Central memory CD8-positive, alpha-beta T cell (primary cell): ENCODE measurements around the gene CD109.
"Not testable (repeated sequence)": the region's sequence is repeated elsewhere in the genome, so short reads cannot be mapped to it uniquely, and the experiment has no call there.

ENCODE experiments used
- ATAC-seq: fragments of 150-1000 bp; cut with Tn5 transposase; replicated peaks from 2 replicates; pipeline ENCODE4 v1.10.0; 2022; ENCODE audit warnings: mild to moderate bottlenecking, moderate FRiP score, moderate number of reproducible peaks; ENCODE audit not compliant: poor library complexity, severe bottlenecking; ENCODE audit errors: extremely low read depth
- DNase-seq, 2 donors: peaks; one replicate each; pipeline ENCODE4 v3.0.0; 2021; ENCODE audit warnings: low spot score in 2 of 2
- H3K27ac Mint-ChIP-seq: one replicate; pipeline ENCODE4 v1.8.0; 2022; ENCODE audit warnings: low read depth, mild to moderate bottlenecking, moderate library complexity, mixed read lengths
- H3K27me3 Mint-ChIP-seq: one replicate; pipeline ENCODE4 v1.8.0; 2022; ENCODE audit warnings: mixed read lengths
- H3K36me3 Mint-ChIP-seq: one replicate; pipeline ENCODE4 v1.8.0; 2022; ENCODE audit warnings: mild to moderate bottlenecking, moderate library complexity, mixed read lengths; ENCODE audit not compliant: insufficient read depth
- H3K4me1 Mint-ChIP-seq: one replicate; pipeline ENCODE4 v1.8.0; 2022; ENCODE audit warnings: mixed read lengths
- H3K4me3 Mint-ChIP-seq: one replicate; pipeline ENCODE4 v1.8.0; 2022; ENCODE audit warnings: mild to moderate bottlenecking, moderate library complexity, mixed read lengths
- H3K9me3 Mint-ChIP-seq: one replicate; pipeline ENCODE4 v1.8.0; 2022; ENCODE audit warnings: mixed read lengths

Gene CD109

GRCh38 chr6:73784726-73785505, 88.9 kb downstream of the CD109 start:
- Mint-ChIP-seq H3K36me3 (no peaks in the 10 kb centered on the region), H3K4me1 (no peaks in the 10 kb centered on the region), H3K9me3 (no peaks in the 10 kb centered on the region), H3K27ac (no peak overlapping the region), H3K4me3 (no peak overlapping the region), H3K27me3 (no peaks in the 10 kb centered on the region)
- DNase-seq (no peak), ATAC-seq (no peak)

DNA sequence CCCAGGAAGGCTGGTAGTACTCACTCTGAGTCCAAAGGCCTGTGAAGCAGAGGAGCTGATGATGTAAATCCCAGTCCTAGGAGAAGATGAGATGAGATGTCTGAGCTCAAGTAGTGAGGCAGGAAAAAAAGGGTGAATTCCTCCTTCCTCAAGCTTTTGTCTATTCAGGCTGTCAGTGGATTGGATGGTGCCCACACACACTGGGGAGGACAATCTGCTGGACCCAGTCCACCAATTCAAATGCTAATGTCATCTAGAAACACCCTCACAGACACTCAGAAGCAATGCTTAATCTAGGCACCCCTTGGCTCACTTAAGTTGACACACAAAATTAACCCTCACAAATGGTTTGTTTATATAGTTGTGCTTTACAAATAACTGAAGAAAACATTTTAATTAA, 94.6 kb downstream of the CD109 start:
- Mint-ChIP-seq H3K27ac (no peak overlapping the region), H3K27me3 (no peaks in the 10 kb centered on the region), H3K4me1 (no peaks in the 10 kb centered on the region), H3K9me3 (no peaks in the 10 kb centered on the region), H3K4me3 (no peak overlapping the region), H3K36me3 (no peaks in the 10 kb centered on the region)
- ATAC-seq (no peak), DNase-seq (no peak)

GRCh38 chr6:73791336-73791735, 95.3 kb downstream of the CD109 start:
- Mint-ChIP-seq H3K4me3 (no peak overlapping the region), H3K27me3 (no peaks in the 10 kb centered on the region), H3K4me1 (no peaks in the 10 kb centered on the region)

DNA sequence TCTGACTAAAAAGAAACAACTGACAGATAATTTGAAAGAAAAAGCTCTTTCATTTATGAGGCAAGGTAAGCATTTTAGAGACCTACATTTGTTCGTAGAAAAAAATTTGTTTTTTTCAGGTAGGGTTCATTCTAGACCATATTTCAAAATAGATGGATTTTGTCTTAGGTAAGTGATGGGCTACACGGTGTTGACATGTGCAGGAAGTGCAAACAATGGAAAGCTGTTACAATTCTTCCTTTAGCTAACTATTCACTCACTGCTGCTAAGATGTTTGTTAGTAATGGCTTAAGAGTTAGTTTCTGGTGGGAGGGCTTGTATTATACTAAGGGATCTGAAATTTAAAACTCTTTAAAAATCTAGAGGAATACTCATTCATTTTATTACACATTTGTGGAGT, 96.7 kb downstream of the CD109 start:
- DNase-seq (no peak), ATAC-seq (no peak)
- Mint-ChIP-seq H3K36me3 (no peaks in the 10 kb centered on the region), H3K4me1 (no peaks in the 10 kb centered on the region), H3K27ac (no peak overlapping the region), H3K4me3 (no peak overlapping the region), H3K9me3 (no peaks in the 10 kb centered on the region), H3K27me3 (no peaks in the 10 kb centered on the region)

More at GRCh38 chr6:73791336-73791735, 95.3 kb downstream of the CD109 start:
- Mint-ChIP-seq H3K36me3 (no peaks in the 10 kb centered on the region), H3K9me3 (no peaks in the 10 kb centered on the region), H3K27ac (no peak overlapping the region)
- no peak for ATAC-seq
- DNase-seq, result no peak

DNA sequence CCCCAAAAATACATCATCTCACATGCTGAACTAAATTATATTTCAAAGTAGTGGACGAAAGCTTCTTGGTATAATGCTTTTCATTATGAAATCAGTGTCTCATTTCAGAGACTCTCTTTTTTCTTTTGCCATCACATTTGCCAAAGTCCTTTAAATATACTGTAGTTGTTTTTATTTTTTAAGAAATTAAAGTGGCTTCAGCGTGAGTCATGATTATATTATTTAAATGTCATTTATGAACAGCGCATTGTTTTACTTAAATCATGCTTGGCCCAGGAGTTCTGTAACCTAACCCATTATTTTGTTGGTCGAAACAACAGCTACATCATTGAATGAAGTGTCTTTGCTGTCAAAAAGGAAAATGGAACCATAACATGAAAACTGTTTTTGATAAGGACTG, 100.9 kb downstream of the CD109 start:
- no peaks in the 10 kb centered on the region for H3K9me3 Mint-ChIP-seq
- H3K27ac Mint-ChIP-seq, result no peak overlapping the region
- DNase-seq (no peak), ATAC-seq (no peak)
- H3K4me1 Mint-ChIP-seq, result no peaks in the 10 kb centered on the region
- peaks cover 3% of the 10 kb centered on the region for H3K36me3 Mint-ChIP-seq
- no peaks in the 10 kb centered on the region for H3K27me3 Mint-ChIP-seq
- H3K4me3 Mint-ChIP-seq, result no peak overlapping the region

DNA sequence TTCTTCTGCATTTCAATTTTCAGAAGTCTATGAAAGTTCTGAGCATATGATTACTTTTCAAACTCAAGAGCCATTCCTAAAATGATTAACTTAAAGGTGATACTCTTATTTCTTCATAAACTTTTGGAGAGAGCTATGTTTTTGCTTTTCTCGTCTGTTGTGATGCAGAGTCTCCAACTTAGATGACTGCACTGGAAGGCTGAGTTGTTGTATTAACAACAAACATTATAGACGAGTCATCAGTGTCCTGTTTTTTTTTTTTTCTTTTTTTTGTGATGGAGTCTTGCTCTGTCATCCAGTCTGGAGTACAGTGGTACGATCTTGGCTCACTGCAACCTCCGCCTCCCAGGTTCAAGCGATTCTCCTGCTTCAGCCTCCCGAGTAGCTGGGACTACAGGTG, 101.9 kb downstream of the CD109 start:
- Mint-ChIP-seq H3K27ac (no peak overlapping the region), H3K9me3 (no peaks in the 10 kb centered on the region), H3K36me3 (peaks cover 3% of the 10 kb centered on the region), H3K4me1 (no peaks in the 10 kb centered on the region), H3K4me3 (no peak overlapping the region), H3K27me3 (no peaks in the 10 kb centered on the region)
- no peak for ATAC-seq
- no peak for DNase-seq

DNA sequence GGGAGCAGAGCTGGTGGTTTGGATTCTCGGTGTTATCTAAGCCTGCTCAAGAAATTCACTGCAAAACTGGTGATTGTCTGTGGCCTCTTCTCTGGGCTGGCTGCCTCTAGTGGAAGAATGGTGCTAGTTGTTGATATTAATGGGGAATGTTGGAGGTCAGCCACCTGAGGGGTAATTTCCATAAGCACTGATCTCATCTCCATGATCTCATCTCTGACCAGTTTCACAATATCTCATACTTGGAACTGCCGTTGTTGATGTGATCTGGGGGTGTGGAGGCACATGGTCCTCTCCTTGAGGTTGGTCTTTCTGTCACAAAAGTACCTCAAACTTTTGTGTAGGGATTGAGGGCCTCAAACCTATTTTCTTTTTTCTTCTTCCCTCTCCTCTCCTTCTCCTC, 102.6 kb downstream of the CD109 start:
- Mint-ChIP-seq H3K36me3 (peaks cover 3% of the 10 kb centered on the region), H3K4me3 (no peak overlapping the region), H3K4me1 (no peaks in the 10 kb centered on the region), H3K9me3 (no peaks in the 10 kb centered on the region), H3K27me3 (no peaks in the 10 kb centered on the region), H3K27ac (no peak overlapping the region)
- ATAC-seq, result no peak
- no peak for DNase-seq

DNA sequence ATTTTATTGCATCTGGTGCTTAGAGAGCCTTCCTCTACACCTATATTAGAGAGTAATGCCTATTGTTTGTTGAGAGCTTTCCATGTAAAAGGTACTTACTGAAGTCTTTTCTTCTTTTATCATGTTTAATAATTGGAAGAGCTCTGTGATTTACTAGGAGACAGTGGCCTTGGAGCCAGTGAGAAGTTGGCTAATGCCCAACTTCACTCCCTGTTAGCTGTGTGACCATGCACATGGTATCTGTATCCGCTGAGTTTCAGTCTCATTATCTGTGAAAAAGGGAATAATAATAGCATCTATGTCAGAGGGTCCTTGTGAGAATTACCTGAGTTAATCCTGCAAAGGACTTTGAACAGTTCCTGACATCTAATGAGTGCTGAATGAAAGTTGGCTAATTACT, 105.0 kb downstream of the CD109 start:
- Mint-ChIP-seq H3K9me3 (no peaks in the 10 kb centered on the region), H3K4me1 (no peaks in the 10 kb centered on the region), H3K36me3 (peaks cover 3% of the 10 kb centered on the region), H3K27me3 (no peaks in the 10 kb centered on the region), H3K4me3 (no peak overlapping the region), H3K27ac (no peak overlapping the region)
- DNase-seq, result no peak
- ATAC-seq, result no peak

GRCh38 chr6:73801652-73802268, 105.8 kb downstream of the CD109 start:
- no peaks in the 10 kb centered on the region for H3K9me3 Mint-ChIP-seq
- no peaks in the 10 kb centered on the region for H3K4me1 Mint-ChIP-seq
- DNase-seq, result no peak
- no peaks in the 10 kb centered on the region for H3K27me3 Mint-ChIP-seq
- H3K36me3 Mint-ChIP-seq, result peaks cover 3% of the 10 kb centered on the region
- no peak overlapping the region for H3K27ac Mint-ChIP-seq
- H3K4me3 Mint-ChIP-seq, result no peak overlapping the region
- no peak for ATAC-seq

- Mint-ChIP-seq H3K4me3 (no peak overlapping the region), H3K9me3 (no peaks in the 10 kb centered on the region), H3K4me1 (no peaks in the 10 kb centered on the region), H3K27me3 (no peaks in the 10 kb centered on the region), H3K27ac (no peak overlapping the region), H3K36me3 (peaks cover 3% of the 10 kb centered on the region)
- DNase-seq (no peak), ATAC-seq (no peak)
These were observed 106.4 kb downstream of the CD109 start for GRCh38 chr6:73802366-73802765.

DNA sequence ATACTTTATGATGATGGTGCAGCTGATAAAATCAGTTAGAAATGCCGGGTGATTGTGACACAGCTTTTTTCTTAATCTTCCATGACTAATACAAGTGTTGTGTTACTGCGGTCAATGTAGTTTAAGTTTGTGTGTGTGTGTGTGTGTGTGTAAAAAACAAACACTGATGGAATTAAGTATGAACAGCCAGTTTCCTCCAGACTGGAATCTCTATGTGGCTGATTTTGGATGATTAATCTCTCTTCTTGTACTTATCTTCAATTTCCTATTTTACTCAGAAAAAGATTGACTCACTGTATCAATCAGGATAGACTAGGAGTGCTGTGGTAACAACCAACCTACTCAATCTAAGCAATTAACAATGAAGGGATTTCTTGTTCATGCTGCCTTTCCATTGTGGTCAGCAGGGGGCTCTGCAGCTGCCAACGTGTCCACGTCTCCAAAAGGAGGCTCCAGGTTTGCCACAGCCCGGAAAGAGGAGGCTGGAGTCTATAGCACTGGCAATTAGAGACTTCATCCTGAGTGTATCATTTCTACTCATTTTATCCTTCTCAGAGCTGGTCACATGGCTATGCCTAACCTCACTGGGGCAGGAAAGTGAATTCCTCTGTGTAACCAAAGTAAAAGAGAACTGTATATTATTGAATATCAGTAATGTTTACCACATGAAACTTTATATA, 107.7 kb downstream of the CD109 start:
- no peaks in the 10 kb centered on the region for H3K4me1 Mint-ChIP-seq
- H3K27me3 Mint-ChIP-seq, result no peaks in the 10 kb centered on the region
- no peak overlapping the region for H3K4me3 Mint-ChIP-seq
- H3K9me3 Mint-ChIP-seq, result no peaks in the 10 kb centered on the region
- no peaks in the 10 kb centered on the region for H3K36me3 Mint-ChIP-seq
- H3K27ac Mint-ChIP-seq, result no peak overlapping the region
- ATAC-seq, result no peak
- no peak for DNase-seq

DNA sequence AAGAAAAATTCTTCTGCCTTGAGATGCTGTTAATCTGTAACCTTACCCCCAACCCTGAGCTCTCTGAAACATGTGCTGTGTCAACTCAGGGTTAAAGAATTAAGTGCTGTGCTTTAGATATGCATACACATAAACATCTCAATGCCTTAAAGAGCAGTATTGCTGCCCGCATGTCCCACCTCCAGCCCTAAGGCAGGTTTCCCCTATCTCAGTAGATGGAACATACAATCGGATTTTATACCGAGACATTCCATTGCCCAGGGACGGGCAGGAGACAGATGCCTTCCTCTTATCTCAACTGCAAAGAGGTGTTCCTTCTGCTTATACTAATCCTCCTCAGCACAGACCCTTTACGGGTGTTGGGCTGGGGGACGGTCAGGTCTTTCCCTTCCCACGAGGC, 109.2 kb downstream of the CD109 start:
- not testable (repeated sequence) for H3K36me3 Mint-ChIP-seq, H3K4me1 Mint-ChIP-seq, ATAC-seq, H3K9me3 Mint-ChIP-seq, H3K4me3 Mint-ChIP-seq, H3K27ac Mint-ChIP-seq, DNase-seq, H3K27me3 Mint-ChIP-seq

- not testable (repeated sequence) for H3K4me1 Mint-ChIP-seq, DNase-seq, ATAC-seq, H3K36me3 Mint-ChIP-seq, H3K4me3 Mint-ChIP-seq, H3K27ac Mint-ChIP-seq, H3K27me3 Mint-ChIP-seq, H3K9me3 Mint-ChIP-seq
These were observed 110.0 kb downstream of the CD109 start for GRCh38 chr6:73805982-73806381.
